ENCODE results near the gene GDPD4.

- no peak for TF ChIP-seq CTCF (IDR thresholded peaks at IDR 0.05; ENCODE audit: low read depth, low read length, missing input control)
- TF ChIP-seq TAF1 (conservative IDR thresholded peaks at IDR 0.05): no peak
- no peak for TF ChIP-seq JUND (IDR thresholded peaks at IDR 0.05)
- TF ChIP-seq NR2F2 (IDR thresholded peaks at IDR 0.05): no peak
- TF ChIP-seq, protein P1, sequence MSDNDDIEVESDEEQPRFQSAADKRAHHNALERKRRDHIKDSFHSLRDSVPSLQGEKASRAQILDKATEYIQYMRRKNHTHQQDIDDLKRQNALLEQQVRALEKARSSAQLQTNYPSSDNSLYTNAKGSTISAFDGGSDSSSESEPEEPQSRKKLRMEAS (IDR thresholded peaks at IDR 0.05): no peak
- no peak for TF ChIP-seq EGR1 (IDR thresholded peaks at IDR 0.05; ENCODE audit: low read depth in 2 of 2)
- TF ChIP-seq, protein P2, sequence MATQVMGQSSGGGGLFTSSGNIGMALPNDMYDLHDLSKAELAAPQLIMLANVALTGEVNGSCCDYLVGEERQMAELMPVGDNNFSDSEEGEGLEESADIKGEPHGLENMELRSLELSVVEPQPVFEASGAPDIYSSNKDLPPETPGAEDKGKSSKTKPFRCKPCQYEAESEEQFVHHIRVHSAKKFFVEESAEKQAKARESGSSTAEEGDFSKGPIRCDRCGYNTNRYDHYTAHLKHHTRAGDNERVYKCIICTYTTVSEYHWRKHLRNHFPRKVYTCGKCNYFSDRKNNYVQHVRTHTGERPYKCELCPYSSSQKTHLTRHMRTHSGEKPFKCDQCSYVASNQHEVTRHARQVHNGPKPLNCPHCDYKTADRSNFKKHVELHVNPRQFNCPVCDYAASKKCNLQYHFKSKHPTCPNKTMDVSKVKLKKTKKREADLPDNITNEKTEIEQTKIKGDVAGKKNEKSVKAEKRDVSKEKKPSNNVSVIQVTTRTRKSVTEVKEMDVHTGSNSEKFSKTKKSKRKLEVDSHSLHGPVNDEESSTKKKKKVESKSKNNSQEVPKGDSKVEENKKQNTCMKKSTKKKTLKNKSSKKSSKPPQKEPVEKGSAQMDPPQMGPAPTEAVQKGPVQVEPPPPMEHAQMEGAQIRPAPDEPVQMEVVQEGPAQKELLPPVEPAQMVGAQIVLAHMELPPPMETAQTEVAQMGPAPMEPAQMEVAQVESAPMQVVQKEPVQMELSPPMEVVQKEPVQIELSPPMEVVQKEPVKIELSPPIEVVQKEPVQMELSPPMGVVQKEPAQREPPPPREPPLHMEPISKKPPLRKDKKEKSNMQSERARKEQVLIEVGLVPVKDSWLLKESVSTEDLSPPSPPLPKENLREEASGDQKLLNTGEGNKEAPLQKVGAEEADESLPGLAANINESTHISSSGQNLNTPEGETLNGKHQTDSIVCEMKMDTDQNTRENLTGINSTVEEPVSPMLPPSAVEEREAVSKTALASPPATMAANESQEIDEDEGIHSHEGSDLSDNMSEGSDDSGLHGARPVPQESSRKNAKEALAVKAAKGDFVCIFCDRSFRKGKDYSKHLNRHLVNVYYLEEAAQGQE (IDR thresholded peaks at IDR 0.05): no peak
- no peak for TF ChIP-seq RAD21 (IDR thresholded peaks at IDR 0.05)
- no peak for TF ChIP-seq SP1 (IDR thresholded peaks at IDR 0.05)
- no peak for TF ChIP-seq YY1 (IDR thresholded peaks at IDR 0.05)
Observed at GRCh38 chr11:77200351-77201268, 100.9 kb downstream of the GDPD4 start.

All from liver (tissue), 3 donors.